Measurements from ENCODE around the gene TEX2. TPM values are rescaled to one million over a fixed set of nuclear protein-coding genes. Genes with fewer than 3 reads are reported as not detected.

Gene TEX2
- total RNA-seq, 1 donor from 2014 or later = 8.1 TPM

DNA sequence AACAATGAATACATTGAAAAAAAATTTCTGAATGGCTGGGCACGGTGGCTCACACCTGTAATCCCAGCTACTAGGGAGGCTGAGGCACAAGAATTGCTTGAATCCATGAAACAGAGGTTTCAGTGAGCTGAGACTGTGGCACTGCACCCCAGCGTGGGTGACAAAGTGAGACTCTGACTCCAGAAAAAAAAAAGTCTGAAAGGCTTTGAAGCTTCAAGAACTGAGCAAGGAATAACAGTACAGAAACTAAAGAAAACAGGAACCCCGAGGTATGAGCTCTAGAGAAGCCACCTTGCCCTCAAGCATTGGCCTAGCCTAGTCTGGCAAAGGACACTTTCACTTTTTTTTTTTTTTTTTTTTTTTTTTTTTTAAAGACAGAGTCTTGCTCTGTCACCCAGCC lies 45.0 kb downstream of the TEX2 start:
- ATAC-seq (ENCODE audit: low read depth) = peak; percentile 97
- no peaks in the 10 kb centered on the region for H3K27me3 Mint-ChIP-seq
- intact Hi-C loops (cut with micrococcal nuclease) = loop anchor here (1.0 to 5.0 kb wide), 3 partner anchors 45 to 191 kb away; partner anchors contain the start of gene TEX2

GRCh38 chr17:64217249-64217691 lies 45.8 kb downstream of the TEX2 start:
- ChIA-PET CTCF (interaction anchor here (1.5 kb wide), 1 partner anchor 84 kb away, joined by 3 read pairs; no protein-coding TSS in a partner anchor), POLR2A (interaction anchor here (0.6 to 4.2 kb wide), 5 partner anchors 46 to 288 kb away, joined by 5 to 48 read pairs (median 6); partner anchors contain the start of genes POLG2 and TEX2)
- Mint-ChIP-seq H3K4me3 (peak overlapping the region; percentile 36), H3K9me3 (no peaks in the 10 kb centered on the region), H3K36me3 (ENCODE audit: low read depth) (peaks cover 14% of the 10 kb centered on the region), H3K4me1 (peaks cover 31% of the 10 kb centered on the region), H3K27ac (peak overlapping the region; percentile 76), H3K27me3 (no peaks in the 10 kb centered on the region)
- peak; percentile 21 for DNase-seq
- intact Hi-C loops (cut with micrococcal nuclease) = loop anchor here (2.0 to 5.0 kb wide), 3 partner anchors 66 to 190 kb away; no protein-coding TSS in a partner anchor
- TF ChIP-seq, protein P1, sequence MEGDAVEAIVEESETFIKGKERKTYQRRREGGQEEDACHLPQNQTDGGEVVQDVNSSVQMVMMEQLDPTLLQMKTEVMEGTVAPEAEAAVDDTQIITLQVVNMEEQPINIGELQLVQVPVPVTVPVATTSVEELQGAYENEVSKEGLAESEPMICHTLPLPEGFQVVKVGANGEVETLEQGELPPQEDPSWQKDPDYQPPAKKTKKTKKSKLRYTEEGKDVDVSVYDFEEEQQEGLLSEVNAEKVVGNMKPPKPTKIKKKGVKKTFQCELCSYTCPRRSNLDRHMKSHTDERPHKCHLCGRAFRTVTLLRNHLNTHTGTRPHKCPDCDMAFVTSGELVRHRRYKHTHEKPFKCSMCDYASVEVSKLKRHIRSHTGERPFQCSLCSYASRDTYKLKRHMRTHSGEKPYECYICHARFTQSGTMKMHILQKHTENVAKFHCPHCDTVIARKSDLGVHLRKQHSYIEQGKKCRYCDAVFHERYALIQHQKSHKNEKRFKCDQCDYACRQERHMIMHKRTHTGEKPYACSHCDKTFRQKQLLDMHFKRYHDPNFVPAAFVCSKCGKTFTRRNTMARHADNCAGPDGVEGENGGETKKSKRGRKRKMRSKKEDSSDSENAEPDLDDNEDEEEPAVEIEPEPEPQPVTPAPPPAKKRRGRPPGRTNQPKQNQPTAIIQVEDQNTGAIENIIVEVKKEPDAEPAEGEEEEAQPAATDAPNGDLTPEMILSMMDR (IDR thresholded peaks at IDR 0.05) = no peak
- no peak for ATAC-seq (ENCODE audit: low read depth)

More for the DNA sequence above, 45.0 kb downstream of the TEX2 start:
- H3K27ac Mint-ChIP-seq = peak overlapping the region; percentile 76
- ChIA-PET CTCF (interaction anchor here (0.6 kb wide), 1 partner anchor 969 kb away, joined by 3 read pairs; no protein-coding TSS in a partner anchor), POLR2A (interaction anchor here (0.5 to 4.2 kb wide), 9 partner anchors 12 to 287 kb away, joined by 3 to 48 read pairs (median 5); partner anchors contain the start of genes POLG2 and TEX2)
- DNase-seq = no peak
- TF ChIP-seq, protein P1 (IDR thresholded peaks at IDR 0.05) = no peak
- peak overlapping the region; percentile 52 for H3K4me3 Mint-ChIP-seq
- peaks cover 6% of the 10 kb centered on the region for H3K36me3 Mint-ChIP-seq (ENCODE audit: low read depth)
- H3K9me3 Mint-ChIP-seq = no peaks in the 10 kb centered on the region
- peaks cover 31% of the 10 kb centered on the region for H3K4me1 Mint-ChIP-seq

DNA sequence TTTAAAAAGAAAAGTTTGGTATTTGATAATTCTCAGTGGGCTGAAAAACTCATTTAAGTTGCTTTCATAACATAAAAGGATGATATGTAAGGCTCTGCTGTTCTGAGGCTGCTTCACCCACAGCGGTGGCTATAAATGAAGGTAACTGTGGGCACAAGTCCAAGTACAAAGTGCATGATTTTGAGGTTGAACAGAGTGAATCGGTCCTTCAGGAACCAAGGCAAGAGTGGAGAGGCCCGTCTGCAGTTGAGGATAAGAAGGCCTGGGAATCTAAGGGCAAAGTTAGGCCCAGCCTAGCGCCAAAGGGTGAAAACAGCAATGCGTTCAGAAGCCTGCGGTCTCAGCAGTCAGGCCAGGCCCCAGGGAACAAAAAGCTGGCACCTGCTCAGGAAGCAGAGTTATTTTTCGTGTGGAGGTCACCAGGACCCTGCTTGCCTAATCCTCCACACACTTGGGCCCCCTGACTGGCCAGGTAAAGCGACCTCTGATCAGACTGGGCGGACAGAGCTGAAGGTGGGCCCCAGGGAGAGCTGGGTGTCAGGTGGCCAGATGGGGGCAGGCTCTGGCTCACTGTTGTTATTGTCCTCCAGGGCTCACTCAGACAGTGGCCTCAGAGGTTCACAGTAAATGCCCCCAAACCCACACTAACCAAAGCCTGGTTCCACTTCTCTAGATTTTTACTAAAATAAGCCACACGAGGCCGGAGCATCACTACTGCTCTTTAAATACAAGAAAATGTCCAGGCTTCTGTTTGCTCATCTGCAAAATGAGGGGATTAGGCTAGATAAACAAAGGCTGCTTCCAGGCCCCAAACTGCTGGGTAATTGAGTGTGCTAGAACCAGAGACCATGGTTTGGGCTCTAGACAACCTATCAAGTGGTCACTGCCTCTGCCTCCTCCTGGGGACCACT lies 46.5 kb downstream of the TEX2 start:
- peaks cover 19% of the 10 kb centered on the region for H3K36me3 Mint-ChIP-seq (ENCODE audit: low read depth)
- ChIA-PET POLR2A (interaction anchor here (1.1 to 4.2 kb wide), 4 partner anchors 47 to 289 kb away, joined by 5 to 48 read pairs (median 8); partner anchors contain the start of genes POLG2 and TEX2), CTCF (interaction anchor here (0.6 to 1.5 kb wide), 3 partner anchors 65 to 141 kb away, joined by 3 read pairs; no protein-coding TSS in a partner anchor)
- peak; percentile 63 for ATAC-seq (ENCODE audit: low read depth)
- no peaks in the 10 kb centered on the region for H3K9me3 Mint-ChIP-seq
- intact Hi-C loops (cut with micrococcal nuclease) = loop anchor here (2.0 to 5.0 kb wide), 3 partner anchors 66 to 189 kb away; no protein-coding TSS in a partner anchor
- peak overlapping the region; percentile 76 for H3K27ac Mint-ChIP-seq
- peaks cover 31% of the 10 kb centered on the region for H3K4me1 Mint-ChIP-seq
- DNase-seq = peak; percentile 17
- peak overlapping the region; percentile 32 for H3K4me3 Mint-ChIP-seq
- TF ChIP-seq, protein P1 (IDR thresholded peaks at IDR 0.05) = no peak
- no peaks in the 10 kb centered on the region for H3K27me3 Mint-ChIP-seq

DNA sequence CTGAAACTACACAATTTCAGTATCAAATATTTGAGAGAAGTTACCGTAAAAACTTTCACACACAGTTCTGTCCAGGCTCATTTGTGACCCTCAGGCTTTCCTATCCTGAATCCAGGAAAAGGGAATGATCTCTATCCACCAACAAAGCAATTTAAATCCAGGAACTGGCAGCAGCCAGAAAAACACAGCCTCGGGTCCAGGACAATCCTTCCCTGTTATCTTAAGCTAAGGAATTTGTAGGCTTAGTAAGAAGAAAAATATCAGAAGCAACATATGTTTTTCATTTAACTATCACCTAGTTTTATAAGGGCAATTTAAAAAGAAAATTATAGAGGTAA lies 47.1 kb downstream of the TEX2 start:
- POLR2A ChIA-PET = interaction anchor here (0.6 to 4.2 kb wide), 2 partner anchors 70 to 186 kb away, joined by 4 to 48 read pairs; no protein-coding TSS in a partner anchor
- intact Hi-C loops (cut with micrococcal nuclease) = loop anchor here (2.0 to 5.0 kb wide), 3 partner anchors 67 to 189 kb away; no protein-coding TSS in a partner anchor
- H3K9me3 Mint-ChIP-seq = no peaks in the 10 kb centered on the region

More for the DNA sequence above, 47.1 kb downstream of the TEX2 start:
- CTCF ChIA-PET = interaction anchor here (0.6 to 1.3 kb wide), 2 partner anchors 66 to 141 kb away, joined by 3 read pairs; no protein-coding TSS in a partner anchor
- H3K27ac Mint-ChIP-seq = peak overlapping the region; percentile 8
- H3K4me1 Mint-ChIP-seq = peaks cover 31% of the 10 kb centered on the region
- no peak for DNase-seq
- no peak overlapping the region for H3K4me3 Mint-ChIP-seq
- H3K27me3 Mint-ChIP-seq = no peaks in the 10 kb centered on the region
- TF ChIP-seq, protein P1 (IDR thresholded peaks at IDR 0.05) = no peak
- H3K36me3 Mint-ChIP-seq (ENCODE audit: low read depth) = peaks cover 19% of the 10 kb centered on the region
- ATAC-seq (ENCODE audit: low read depth) = no peak

Measured in activated B cell treated with CpG ODN at 0.5 μM for 24 hours (primary cell).